KMS-11 (cell line): ENCODE data around the gene PALLD.

Source experiments
- H2AFZ ChIP-seq: fragments of 200-600 bp; sonication (generic); 2 replicates; pipeline ENCODE4 v1.6.1; 2016; ENCODE audit warnings: antibody characterized with exemption, mixed run types, low read depth
- H3K27ac ChIP-seq: fragments of 200-600 bp; sonication (generic); 2 replicates; pipeline ENCODE4 v1.6.1; 2016; ENCODE audit warnings: mild to moderate bottlenecking, mixed run types
- H3K27me3 ChIP-seq: fragments of 200-600 bp; sonication (generic); 2 replicates; pipeline ENCODE4 v1.6.1; 2017; ENCODE audit warnings: mild to moderate bottlenecking, low read depth, mixed run types, moderate library complexity; ENCODE audit not compliant: insufficient read depth
- H3K36me3 ChIP-seq: fragments of 200-600 bp; sonication (generic); 2 replicates; pipeline ENCODE4 v1.6.1; 2017; ENCODE audit warnings: mild to moderate bottlenecking, mixed run types; ENCODE audit not compliant: insufficient read depth
- H3K4me1 ChIP-seq: fragments of 200-600 bp; sonication (generic); 2 replicates; pipeline ENCODE4 v1.6.1; 2016; ENCODE audit warnings: mild to moderate bottlenecking, low read depth, mixed run types; ENCODE audit not compliant: poor library complexity, severe bottlenecking
- H3K4me2 ChIP-seq: fragments of 200-600 bp; sonication (generic); 2 replicates; pipeline ENCODE4 v1.7.0; 2016; ENCODE audit warnings: mild to moderate bottlenecking, mixed run types
- H3K4me3 ChIP-seq: fragments of 200-600 bp; sonication (generic); IDR thresholded peaks from 2 replicates; pipeline ENCODE4 v1.6.1; 2017; ENCODE audit warnings: low read depth, low read length, mixed read lengths; ENCODE audit not compliant: insufficient read depth
- H3K79me2 ChIP-seq: fragments of 200-600 bp; sonication (generic); 2 replicates; pipeline ENCODE4 v1.6.1; 2016; ENCODE audit warnings: low read depth, mixed run types; ENCODE audit not compliant: insufficient read depth
- H3K9ac ChIP-seq: fragments of 200-600 bp; sonication (generic); 2 replicates; pipeline ENCODE4 v1.6.1; 2016; ENCODE audit warnings: mild to moderate bottlenecking, mixed run types
- H4K20me1 ChIP-seq: fragments of 200-600 bp; sonication (generic); 2 replicates; pipeline ENCODE4 v1.6.1; 2016; ENCODE audit warnings: mild to moderate bottlenecking, mixed run types; ENCODE audit not compliant: insufficient read depth
- TF ChIP-seq, protein P1 (sequence below): fragments of 200-600 bp; sonication (generic); conservative IDR thresholded peaks from 2 replicates; pipeline ENCODE4 v1.6.1; 2017; ENCODE audit warnings: low read depth, mild to moderate bottlenecking, antibody characterized with exemption, low read length, moderate library complexity, mixed read lengths

The PALLD gene

DNA sequence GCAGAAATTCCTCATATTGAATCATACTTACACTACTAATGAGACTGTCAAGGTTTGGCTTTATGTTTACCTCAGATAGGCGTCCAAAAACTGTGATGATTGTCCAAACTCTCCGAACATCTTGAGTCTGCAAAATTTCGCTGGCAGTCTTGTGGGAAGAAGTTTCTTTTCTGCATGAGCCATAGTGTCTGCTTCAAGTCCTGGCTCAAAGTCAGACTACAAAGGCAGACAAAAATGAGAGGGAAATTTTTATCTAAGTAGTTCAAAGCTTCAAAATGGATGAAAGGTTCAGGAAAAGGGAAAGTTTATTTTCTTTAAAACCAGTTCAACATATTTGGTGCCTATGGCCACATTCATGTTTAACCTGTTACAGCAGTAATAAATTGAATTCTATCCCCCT, 40.7 kb downstream of the PALLD start:
- Histone ChIP-seq H3K36me3 (no peaks in the 10 kb centered on the region), H3K4me3 (no peak overlapping the region), H3K4me1 (no peaks in the 10 kb centered on the region), H3K27ac (no peak overlapping the region), H2AFZ (no peak overlapping the region), H4K20me1 (no peaks in the 10 kb centered on the region), H3K4me2 (no peak overlapping the region), H3K27me3 (no peaks in the 10 kb centered on the region), H3K79me2 (no peaks in the 10 kb centered on the region), H3K9ac (no peak overlapping the region)
- TF ChIP-seq, protein P1, sequence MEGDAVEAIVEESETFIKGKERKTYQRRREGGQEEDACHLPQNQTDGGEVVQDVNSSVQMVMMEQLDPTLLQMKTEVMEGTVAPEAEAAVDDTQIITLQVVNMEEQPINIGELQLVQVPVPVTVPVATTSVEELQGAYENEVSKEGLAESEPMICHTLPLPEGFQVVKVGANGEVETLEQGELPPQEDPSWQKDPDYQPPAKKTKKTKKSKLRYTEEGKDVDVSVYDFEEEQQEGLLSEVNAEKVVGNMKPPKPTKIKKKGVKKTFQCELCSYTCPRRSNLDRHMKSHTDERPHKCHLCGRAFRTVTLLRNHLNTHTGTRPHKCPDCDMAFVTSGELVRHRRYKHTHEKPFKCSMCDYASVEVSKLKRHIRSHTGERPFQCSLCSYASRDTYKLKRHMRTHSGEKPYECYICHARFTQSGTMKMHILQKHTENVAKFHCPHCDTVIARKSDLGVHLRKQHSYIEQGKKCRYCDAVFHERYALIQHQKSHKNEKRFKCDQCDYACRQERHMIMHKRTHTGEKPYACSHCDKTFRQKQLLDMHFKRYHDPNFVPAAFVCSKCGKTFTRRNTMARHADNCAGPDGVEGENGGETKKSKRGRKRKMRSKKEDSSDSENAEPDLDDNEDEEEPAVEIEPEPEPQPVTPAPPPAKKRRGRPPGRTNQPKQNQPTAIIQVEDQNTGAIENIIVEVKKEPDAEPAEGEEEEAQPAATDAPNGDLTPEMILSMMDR, result no peak

DNA sequence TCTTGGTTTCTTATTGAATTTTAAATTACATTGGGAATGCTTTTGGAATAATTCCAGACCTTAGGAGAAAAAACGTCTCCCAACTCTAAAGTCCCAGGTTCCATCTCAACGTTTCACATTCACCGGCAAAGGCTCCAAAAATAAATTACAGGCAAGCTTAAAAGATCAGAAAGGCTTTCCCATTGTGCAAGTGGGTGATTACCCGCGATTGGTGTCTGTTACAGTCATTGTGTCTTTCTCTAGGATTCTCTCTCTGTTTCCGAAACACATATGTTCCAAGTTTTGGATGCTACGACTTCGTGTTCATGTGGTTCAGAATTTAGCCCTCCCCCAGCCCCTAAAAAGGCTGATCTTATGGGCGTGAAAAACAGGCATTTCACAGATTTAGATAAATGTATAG, 41.8 kb downstream of the PALLD start:
- Histone ChIP-seq H3K4me1 (no peaks in the 10 kb centered on the region), H3K9ac (no peak overlapping the region), H3K27me3 (no peaks in the 10 kb centered on the region), H3K4me3 (no peak overlapping the region), H4K20me1 (no peaks in the 10 kb centered on the region), H2AFZ (no peak overlapping the region), H3K79me2 (no peaks in the 10 kb centered on the region), H3K36me3 (no peaks in the 10 kb centered on the region), H3K4me2 (no peak overlapping the region), H3K27ac (no peak overlapping the region)
- TF ChIP-seq, protein P1, result no peak

DNA sequence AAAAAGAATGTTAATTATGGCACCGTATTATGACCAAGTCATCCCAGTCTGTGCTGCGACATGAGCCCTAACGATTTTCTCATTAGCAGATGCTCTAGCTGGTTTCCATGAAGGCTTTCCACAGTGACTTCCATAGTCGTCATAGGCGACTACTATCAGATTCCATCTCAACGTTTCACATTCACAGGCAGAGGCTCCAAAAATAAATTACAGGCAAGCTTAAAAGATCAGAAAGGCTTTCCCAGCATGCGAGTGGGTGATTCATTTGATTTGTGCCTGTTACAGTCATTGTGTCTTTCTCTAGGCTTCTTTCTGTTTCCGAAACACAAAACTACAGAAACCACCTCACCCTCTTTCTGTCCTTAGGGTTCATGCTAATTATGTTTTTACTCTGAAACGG, 43.2 kb downstream of the PALLD start:
- TF ChIP-seq, protein P1, result no peak
- Histone ChIP-seq H4K20me1 (no peaks in the 10 kb centered on the region), H2AFZ (no peak overlapping the region), H3K79me2 (no peaks in the 10 kb centered on the region), H3K4me3 (no peak overlapping the region), H3K27ac (no peak overlapping the region), H3K27me3 (no peaks in the 10 kb centered on the region), H3K9ac (no peak overlapping the region), H3K36me3 (no peaks in the 10 kb centered on the region), H3K4me1 (no peaks in the 10 kb centered on the region), H3K4me2 (no peak overlapping the region)

DNA sequence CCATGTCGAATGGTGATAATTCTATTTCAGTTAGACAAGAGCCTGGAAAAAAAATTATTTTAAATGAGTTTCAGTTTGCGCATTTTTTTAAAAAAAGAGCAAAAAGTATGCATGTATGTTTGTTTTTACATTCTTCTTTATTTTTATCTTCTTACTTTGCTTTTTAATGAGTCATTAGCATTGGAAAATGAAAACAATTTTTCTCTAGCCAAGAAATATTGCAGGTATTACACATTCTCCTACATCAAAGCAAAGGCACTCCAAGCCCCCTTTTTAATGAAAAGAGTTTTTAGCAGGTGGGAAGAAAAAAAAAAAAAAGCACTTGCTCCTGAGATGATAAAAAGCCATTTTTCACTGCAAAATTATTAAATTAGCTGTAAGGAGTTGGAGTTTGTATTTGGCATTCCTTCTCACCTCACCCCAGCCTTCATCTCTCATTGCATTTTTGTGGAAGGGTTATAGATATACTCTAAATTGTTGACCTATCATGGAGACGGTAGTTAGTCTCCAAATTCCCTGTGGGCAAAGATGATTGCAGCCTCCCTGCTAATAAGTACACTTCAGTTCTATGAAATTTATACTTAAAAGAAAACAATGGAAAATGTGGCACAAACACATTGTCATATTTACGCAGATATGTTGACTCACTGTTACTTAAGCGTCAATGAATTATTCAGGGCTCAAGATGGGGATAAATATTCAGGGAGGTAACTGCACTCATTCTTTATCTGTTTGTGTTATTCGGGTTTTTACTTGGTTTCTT, 43.8 kb downstream of the PALLD start:
- TF ChIP-seq, protein P1, result no peak
- H2AFZ ChIP-seq, result no peak overlapping the region
- H3K36me3 ChIP-seq, result no peaks in the 10 kb centered on the region
- no peak overlapping the region for H3K9ac ChIP-seq
- no peaks in the 10 kb centered on the region for H3K27me3 ChIP-seq
- no peaks in the 10 kb centered on the region for H3K4me1 ChIP-seq
- H3K4me3 ChIP-seq, result no peak overlapping the region
- no peaks in the 10 kb centered on the region for H4K20me1 ChIP-seq
- H3K27ac ChIP-seq, result no peak overlapping the region
- H3K4me2 ChIP-seq, result no peak overlapping the region
- no peaks in the 10 kb centered on the region for H3K79me2 ChIP-seq
